Mesendoderm (in vitro differentiated cells): ENCODE results near the gene ANO4.

Experiments
- DNase-seq: peaks from one replicate; pipeline ENCODE4 v3.0.0; 2013
- H2AK5ac ChIP-seq: 2 replicates; pipeline ENCODE4 v1.6.1; 2013; ENCODE audit warnings: low read length, inconsistent platforms
- H2BK120ac ChIP-seq: 2 replicates; pipeline ENCODE4 v1.6.1; 2013; ENCODE audit warnings: low read depth, mild to moderate bottlenecking, low read length, moderate library complexity, mixed read lengths
- H2BK15ac ChIP-seq: replicated peaks from 2 replicates; pipeline ENCODE4 v1.6.1; 2013; ENCODE audit warnings: low read depth, mild to moderate bottlenecking, moderate library complexity
- H2BK5ac ChIP-seq: 2 replicates; pipeline ENCODE4 v1.6.1; 2013; ENCODE audit warnings: low read length, inconsistent platforms
- H3K18ac ChIP-seq: 2 replicates; pipeline ENCODE4 v1.6.1; 2013; ENCODE audit warnings: mild to moderate bottlenecking, low read length, mixed read lengths
- H3K23ac ChIP-seq: one replicate; pipeline ENCODE4 v1.6.1; 2013; ENCODE audit warnings: low read length
- H3K27ac ChIP-seq: 2 replicates; pipeline ENCODE4 v1.5.1; 2013; ENCODE audit warnings: low read depth, mild to moderate bottlenecking, inconsistent platforms, low read length, moderate library complexity
- H3K27me3 ChIP-seq: 2 replicates; pipeline ENCODE4 v1.6.1; 2013; ENCODE audit warnings: low read length, control low read depth, mild to moderate bottlenecking, inconsistent platforms; ENCODE audit not compliant: insufficient read depth, poor library complexity
- H3K36me3 ChIP-seq: 2 replicates; pipeline ENCODE4 v1.6.1; 2013; ENCODE audit warnings: low read length, inconsistent platforms; ENCODE audit not compliant: control insufficient read depth, insufficient read depth
- H3K4ac ChIP-seq: one replicate; pipeline ENCODE4 v1.6.1; 2013; ENCODE audit warnings: low read depth, mild to moderate bottlenecking, low read length, moderate library complexity
- H3K4me1 ChIP-seq: 2 replicates; pipeline ENCODE4 v1.6.1; 2013; ENCODE audit warnings: low read depth, low read length, inconsistent platforms; ENCODE audit not compliant: control insufficient read depth
- H3K4me2 ChIP-seq: 2 replicates; pipeline ENCODE4 v1.6.1; 2013; ENCODE audit warnings: low read length
- H3K4me3 ChIP-seq: 2 replicates; pipeline ENCODE4 v1.5.1; 2013; ENCODE audit warnings: mild to moderate bottlenecking, low read length
- H3K56ac ChIP-seq: one replicate; pipeline ENCODE4 v1.6.1; 2013; ENCODE audit warnings: low read length
- H3K79me1 ChIP-seq: 2 replicates; pipeline ENCODE4 v1.6.1; 2013; ENCODE audit warnings: low read length, inconsistent platforms
- H3K79me2 ChIP-seq: 2 replicates; pipeline ENCODE4 v1.6.1; 2013; ENCODE audit warnings: mild to moderate bottlenecking, low read length; ENCODE audit not compliant: control insufficient read depth, insufficient read depth
- H3K9ac ChIP-seq: 2 replicates; pipeline ENCODE4 v1.6.1; 2013; ENCODE audit warnings: low read length, inconsistent platforms
- H4K5ac ChIP-seq: one replicate; pipeline ENCODE4 v1.6.1; 2013; ENCODE audit warnings: low read length
- H4K8ac ChIP-seq: one replicate; pipeline ENCODE4 v1.6.1; 2013; ENCODE audit warnings: low read depth, mild to moderate bottlenecking, control low read depth, low read length, moderate library complexity
- WGBS: extraction: QIAGEN DNeasy Blood & Tissue Kit; methylation state at CpG from one replicate; pipeline ENCODE4 v1.1.7; 2013; ENCODE audit warnings: low lambda C conversion rate, missing lambda C conversion rate; ENCODE audit not compliant: insufficient coverage; ENCODE audit errors: extremely low coverage; 5-methylcytosine and 5-hydroxymethylcytosine counted together

The ANO4 gene

DNA sequence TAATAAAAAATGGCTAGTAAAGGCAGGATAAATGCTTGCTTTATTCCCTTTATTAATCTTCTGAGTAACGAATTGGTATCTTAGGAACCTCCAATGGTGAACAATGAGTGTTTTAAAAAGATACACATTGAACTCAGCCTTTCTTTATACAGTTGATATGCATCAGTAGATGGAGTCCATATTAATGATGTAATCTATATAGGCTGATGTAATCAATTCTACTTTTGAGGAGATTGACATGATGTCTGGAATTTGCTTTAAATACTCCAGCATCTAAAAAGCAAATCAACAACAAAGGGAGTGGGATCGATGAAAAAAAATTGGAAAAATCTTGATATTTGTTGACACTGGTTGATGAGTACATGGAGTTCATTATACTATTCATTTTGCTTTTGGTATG is 106.2 kb downstream of the ANO4 start:
- Histone ChIP-seq H3K27ac (no peak overlapping the region), H3K9ac (no peak overlapping the region), H3K79me2 (no peaks in the 10 kb centered on the region), H3K36me3 (no peaks in the 10 kb centered on the region), H4K8ac (no peak overlapping the region), H2AK5ac (no peak overlapping the region), H4K5ac (no peak overlapping the region), H2BK15ac (no peak overlapping the region), H3K27me3 (no peaks in the 10 kb centered on the region), H2BK5ac (no peak overlapping the region), H3K23ac (no peak overlapping the region), H3K4me1 (no peaks in the 10 kb centered on the region), H3K56ac (no peak overlapping the region), H3K18ac (no peak overlapping the region), H3K4me3 (no peak overlapping the region), H3K4me2 (no peak overlapping the region), H3K79me1 (no peaks in the 10 kb centered on the region), H3K4ac (no peak overlapping the region), H2BK120ac (no peak overlapping the region)
- no peak for DNase-seq
- no CpG with 5 or more reads among the region's 2 CpGs for WGBS

DNA sequence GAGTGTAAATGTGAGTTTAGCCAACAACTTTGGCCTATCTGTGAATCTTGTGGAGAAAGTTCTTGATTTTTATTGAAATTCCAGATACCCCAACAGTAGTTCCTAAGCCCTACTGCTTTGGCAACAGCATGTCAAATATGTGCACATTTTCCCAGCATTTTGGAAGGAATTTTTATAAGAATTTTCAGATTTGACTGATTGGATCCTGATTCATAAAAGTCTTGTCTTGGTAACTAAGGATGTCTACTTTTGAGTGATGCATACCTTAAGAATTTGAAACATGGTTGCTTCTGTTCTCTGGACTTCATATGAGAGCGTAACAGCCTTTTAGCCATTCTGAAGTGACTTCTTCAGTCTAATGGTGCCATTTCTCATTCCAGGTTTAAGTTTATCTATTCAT is 106.7 kb downstream of the ANO4 start:
- Histone ChIP-seq H3K4me2 (no peak overlapping the region), H3K18ac (no peak overlapping the region), H3K56ac (no peak overlapping the region), H3K27me3 (no peaks in the 10 kb centered on the region), H3K79me1 (no peaks in the 10 kb centered on the region), H4K5ac (no peak overlapping the region), H2AK5ac (no peak overlapping the region), H3K27ac (no peak overlapping the region), H3K4ac (no peak overlapping the region), H3K36me3 (no peaks in the 10 kb centered on the region), H2BK5ac (no peak overlapping the region), H3K23ac (no peak overlapping the region), H3K79me2 (no peaks in the 10 kb centered on the region), H2BK120ac (no peak overlapping the region), H3K9ac (no peak overlapping the region), H4K8ac (no peak overlapping the region), H3K4me1 (no peaks in the 10 kb centered on the region), H3K4me3 (no peak overlapping the region), H2BK15ac (no peak overlapping the region)
- no CpG with 5 or more reads among the region's 1 CpG for WGBS
- no peak for DNase-seq

DNA sequence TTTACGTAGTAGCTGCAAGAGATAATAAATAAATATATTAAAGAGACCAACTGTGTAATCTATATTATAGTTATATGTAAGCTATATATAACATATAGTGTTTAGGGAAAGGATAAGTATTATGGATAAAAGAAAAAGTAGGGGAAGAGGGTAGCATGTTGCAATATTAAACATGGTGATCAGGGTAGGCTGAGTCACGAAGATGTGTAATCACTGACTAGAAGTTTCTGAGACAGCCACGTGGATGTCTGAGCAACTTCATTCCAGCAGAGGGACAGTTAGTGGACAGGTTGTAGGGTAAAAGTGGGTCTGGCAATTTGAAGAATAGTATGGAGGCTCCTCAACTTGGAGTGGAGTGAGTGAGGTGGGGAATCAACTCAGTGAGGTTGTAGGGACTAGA is 109.7 kb downstream of the ANO4 start:
- no CpG with 5 or more reads among the region's 3 CpGs for WGBS
- no peak for DNase-seq
- Histone ChIP-seq H2BK120ac (no peak overlapping the region), H3K36me3 (no peaks in the 10 kb centered on the region), H3K27ac (no peak overlapping the region), H3K4me1 (no peaks in the 10 kb centered on the region), H4K5ac (no peak overlapping the region), H2BK15ac (no peak overlapping the region), H4K8ac (no peak overlapping the region), H3K79me1 (no peaks in the 10 kb centered on the region), H3K23ac (no peak overlapping the region), H2AK5ac (no peak overlapping the region), H3K56ac (no peak overlapping the region), H2BK5ac (no peak overlapping the region), H3K9ac (no peak overlapping the region), H3K18ac (no peak overlapping the region), H3K4me3 (no peak overlapping the region), H3K4me2 (no peak overlapping the region), H3K27me3 (no peaks in the 10 kb centered on the region), H3K79me2 (no peaks in the 10 kb centered on the region), H3K4ac (no peak overlapping the region)

- no peak for DNase-seq
- Histone ChIP-seq H3K79me2 (no peaks in the 10 kb centered on the region), H3K4me2 (no peak overlapping the region), H4K5ac (no peak overlapping the region), H2BK5ac (no peak overlapping the region), H3K27me3 (no peaks in the 10 kb centered on the region), H3K4me3 (no peak overlapping the region), H3K9ac (no peak overlapping the region), H2BK15ac (no peak overlapping the region), H3K23ac (no peak overlapping the region), H3K4me1 (no peaks in the 10 kb centered on the region), H3K36me3 (no peaks in the 10 kb centered on the region), H3K56ac (no peak overlapping the region), H3K4ac (no peak overlapping the region), H2AK5ac (no peak overlapping the region), H4K8ac (no peak overlapping the region), H3K27ac (no peak overlapping the region), H3K79me1 (no peaks in the 10 kb centered on the region), H2BK120ac (no peak overlapping the region), H3K18ac (no peak overlapping the region)
- WGBS: no CpG with 5 or more reads among the region's 2 CpGs
These were observed 113.9 kb downstream of the ANO4 start for GRCh38 chr12:100908501-100908900.

- H2BK5ac ChIP-seq: no peak overlapping the region
- H3K4me2 ChIP-seq: no peak overlapping the region
- no peak overlapping the region for H4K5ac ChIP-seq
- no peaks in the 10 kb centered on the region for H3K4me1 ChIP-seq
- H3K23ac ChIP-seq: no peak overlapping the region
- no peaks in the 10 kb centered on the region for H3K79me2 ChIP-seq
- H3K4me3 ChIP-seq: no peak overlapping the region
- no peak overlapping the region for H2BK120ac ChIP-seq
- H2BK15ac ChIP-seq: no peak overlapping the region
- no peak overlapping the region for H3K56ac ChIP-seq
- no peak for DNase-seq
- H3K79me1 ChIP-seq: no peaks in the 10 kb centered on the region
- no peak overlapping the region for H3K9ac ChIP-seq
- no peak overlapping the region for H4K8ac ChIP-seq
- H3K18ac ChIP-seq: no peak overlapping the region
- WGBS: no CpG with 5 or more reads among the region's 4 CpGs
- H3K36me3 ChIP-seq: no peaks in the 10 kb centered on the region
- no peak overlapping the region for H2AK5ac ChIP-seq
- H3K4ac ChIP-seq: no peak overlapping the region
- no peak overlapping the region for H3K27ac ChIP-seq
- no peaks in the 10 kb centered on the region for H3K27me3 ChIP-seq
These were observed 119.5 kb downstream of the ANO4 start for GRCh38 chr12:100913872-100914592.

- Histone ChIP-seq H3K4me1 (no peaks in the 10 kb centered on the region), H3K36me3 (no peaks in the 10 kb centered on the region), H2BK120ac (no peak overlapping the region), H2AK5ac (no peak overlapping the region), H3K27ac (no peak overlapping the region), H3K4ac (no peak overlapping the region), H2BK5ac (no peak overlapping the region), H2BK15ac (no peak overlapping the region), H3K9ac (no peak overlapping the region), H3K18ac (no peak overlapping the region), H4K8ac (no peak overlapping the region), H3K27me3 (no peaks in the 10 kb centered on the region), H3K4me2 (no peak overlapping the region), H3K79me2 (no peaks in the 10 kb centered on the region), H3K56ac (no peak overlapping the region), H4K5ac (no peak overlapping the region), H3K79me1 (no peaks in the 10 kb centered on the region), H3K23ac (no peak overlapping the region), H3K4me3 (no peak overlapping the region)
- no peak for DNase-seq
- WGBS: no CpG with 5 or more reads among the region's 2 CpGs
These were observed 124.5 kb downstream of the ANO4 start for GRCh38 chr12:100919116-100919515.
